Stimulated activated effector memory CD8-positive, alpha-beta T cell treated with anti-CD3 and anti-CD28 coated beads, Interleukin-12 subunit alpha, Interleukin-12 subunit beta, amount 100 ng/mL, for 72 hours (primary cell): ENCODE results near the gene YAE1.
A peak's percentile ranks its signal among the peaks of the same experiment; 100 is the strongest.
"Not testable (repeated sequence)": the region's sequence is repeated elsewhere in the genome, so short reads cannot be mapped to it uniquely, and the experiment has no call there.

Experiments used
- ATAC-seq: fragments of 150-1000 bp; cut with Tn5 transposase; 2 replicates; pipeline ENCODE4 v1.10.0; 2021
- DNase-seq, 2 donors: peaks; one replicate each; pipeline ENCODE4 v3.0.0; 2021 to 2022; ENCODE audit warnings: low spot score in 2 of 2
- H3K27ac Mint-ChIP-seq: one replicate; pipeline ENCODE4 v1.8.0; 2022; ENCODE audit warnings: mild to moderate bottlenecking, mixed read lengths
- H3K36me3 Mint-ChIP-seq: one replicate; pipeline ENCODE4 v1.8.0; 2022; ENCODE audit warnings: mild to moderate bottlenecking, mixed read lengths
- H3K4me1 Mint-ChIP-seq: one replicate; pipeline ENCODE4 v1.8.0; 2022; ENCODE audit warnings: mixed read lengths
- H3K4me3 Mint-ChIP-seq: one replicate; pipeline ENCODE4 v1.8.0; 2022; ENCODE audit warnings: mild to moderate bottlenecking, mixed read lengths
- H3K9me3 Mint-ChIP-seq: one replicate; pipeline ENCODE4 v1.8.0; 2022; ENCODE audit warnings: mixed read lengths

YAE1 gene

GRCh38 chr7:39539816-39540215, 26.4 kb upstream of the YAE1 start:
- Mint-ChIP-seq H3K9me3 (no peaks in the 10 kb centered on the region), H3K36me3 (no peaks in the 10 kb centered on the region), H3K27ac (no peak overlapping the region)

GRCh38 chr7:39540320-39540719, 25.9 kb upstream of the YAE1 start:
- no peaks in the 10 kb centered on the region for H3K36me3 Mint-ChIP-seq
- H3K27ac Mint-ChIP-seq: no peak overlapping the region
- no peak for ATAC-seq
- no peaks in the 10 kb centered on the region for H3K4me1 Mint-ChIP-seq
- H3K9me3 Mint-ChIP-seq: no peaks in the 10 kb centered on the region
- DNase-seq: no peak
- no peak overlapping the region for H3K4me3 Mint-ChIP-seq

More at GRCh38 chr7:39539816-39540215, 26.4 kb upstream of the YAE1 start:
- DNase-seq (no peak), ATAC-seq (no peak)
- H3K4me3 Mint-ChIP-seq: no peak overlapping the region
- H3K4me1 Mint-ChIP-seq: no peaks in the 10 kb centered on the region

- no peaks in the 10 kb centered on the region for H3K9me3 Mint-ChIP-seq
These were observed 24.7 kb upstream of the YAE1 start for GRCh38 chr7:39541511-39541910.

GRCh38 chr7:39544774-39545173, 21.4 kb upstream of the YAE1 start:
- H3K9me3 Mint-ChIP-seq, H3K4me1 Mint-ChIP-seq, ATAC-seq, H3K27ac Mint-ChIP-seq, H3K4me3 Mint-ChIP-seq, H3K36me3 Mint-ChIP-seq, DNase-seq: not testable (repeated sequence)

More at GRCh38 chr7:39541511-39541910, 24.7 kb upstream of the YAE1 start:
- no peak overlapping the region for H3K27ac Mint-ChIP-seq
- H3K36me3 Mint-ChIP-seq: no peaks in the 10 kb centered on the region
- no peak overlapping the region for H3K4me3 Mint-ChIP-seq
- no peaks in the 10 kb centered on the region for H3K4me1 Mint-ChIP-seq
- DNase-seq (no peak), ATAC-seq (no peak)

- H3K4me1 Mint-ChIP-seq: no peaks in the 10 kb centered on the region
- H3K36me3 Mint-ChIP-seq: no peaks in the 10 kb centered on the region
- peaks cover 7% of the 10 kb centered on the region for H3K9me3 Mint-ChIP-seq
- H3K4me3 Mint-ChIP-seq: no peak overlapping the region
- H3K27ac Mint-ChIP-seq: no peak overlapping the region
- no peak for ATAC-seq
- DNase-seq: no peak
These were observed 18.9 kb upstream of the YAE1 start for GRCh38 chr7:39547336-39547735.

GRCh38 chr7:39550411-39550810, 15.8 kb upstream of the YAE1 start:
- no peak overlapping the region for H3K27ac Mint-ChIP-seq
- ATAC-seq (no peak), DNase-seq (no peak)
- H3K4me1 Mint-ChIP-seq: no peaks in the 10 kb centered on the region
- no peaks in the 10 kb centered on the region for H3K36me3 Mint-ChIP-seq
- peaks cover 7% of the 10 kb centered on the region for H3K9me3 Mint-ChIP-seq
- no peak overlapping the region for H3K4me3 Mint-ChIP-seq

- no peaks in the 10 kb centered on the region for H3K4me1 Mint-ChIP-seq
- H3K27ac Mint-ChIP-seq: no peak overlapping the region
- H3K4me3 Mint-ChIP-seq: no peak overlapping the region
- no peak for DNase-seq
- no peaks in the 10 kb centered on the region for H3K9me3 Mint-ChIP-seq
- ATAC-seq: no peak
- no peaks in the 10 kb centered on the region for H3K36me3 Mint-ChIP-seq
These were observed 12.8 kb upstream of the YAE1 start for GRCh38 chr7:39553436-39553835.

GRCh38 chr7:39554583-39555165, 11.5 kb upstream of the YAE1 start:
- H3K4me3 Mint-ChIP-seq: no peak overlapping the region
- H3K27ac Mint-ChIP-seq: no peak overlapping the region
- no peak for DNase-seq
- no peaks in the 10 kb centered on the region for H3K4me1 Mint-ChIP-seq
- H3K36me3 Mint-ChIP-seq: no peaks in the 10 kb centered on the region
- no peak for ATAC-seq
- no peaks in the 10 kb centered on the region for H3K9me3 Mint-ChIP-seq

GRCh38 chr7:39557222-39557621, 9.0 kb upstream of the YAE1 start:
- Mint-ChIP-seq H3K36me3 (no peaks in the 10 kb centered on the region), H3K9me3 (no peaks in the 10 kb centered on the region), H3K4me3 (no peak overlapping the region), H3K27ac (no peak overlapping the region), H3K4me1 (no peaks in the 10 kb centered on the region)
- no peak for DNase-seq
- ATAC-seq: no peak

- H3K27ac Mint-ChIP-seq: no peak overlapping the region
- H3K9me3 Mint-ChIP-seq: no peaks in the 10 kb centered on the region
These were observed 8.3 kb upstream of the YAE1 start for GRCh38 chr7:39557911-39558310.

GRCh38 chr7:39560408-39560807, 5.8 kb upstream of the YAE1 start:
- no peak for ATAC-seq
- Mint-ChIP-seq H3K36me3 (no peaks in the 10 kb centered on the region), H3K9me3 (no peaks in the 10 kb centered on the region)

More at GRCh38 chr7:39557911-39558310, 8.3 kb upstream of the YAE1 start:
- Mint-ChIP-seq H3K4me3 (no peak overlapping the region), H3K36me3 (no peaks in the 10 kb centered on the region), H3K4me1 (no peaks in the 10 kb centered on the region)
- ATAC-seq: no peak
- DNase-seq: no peak

GRCh38 chr7:39560997-39561396, 5.2 kb upstream of the YAE1 start:
- H3K36me3 Mint-ChIP-seq: no peaks in the 10 kb centered on the region
- H3K4me1 Mint-ChIP-seq: peaks cover 7% of the 10 kb centered on the region

More at GRCh38 chr7:39560408-39560807, 5.8 kb upstream of the YAE1 start:
- no peak overlapping the region for H3K27ac Mint-ChIP-seq
- H3K4me1 Mint-ChIP-seq: peaks cover 1% of the 10 kb centered on the region
- no peak for DNase-seq
- no peak overlapping the region for H3K4me3 Mint-ChIP-seq

GRCh38 chr7:39565538-39565937, 666 bp upstream of the YAE1 start:
- Mint-ChIP-seq H3K4me3 (peak overlapping the region; percentile 92), H3K4me1 (peaks cover 29% of the 10 kb centered on the region), H3K27ac (peak overlapping the region; percentile 96), H3K9me3 (no peaks in the 10 kb centered on the region), H3K36me3 (peaks cover 7% of the 10 kb centered on the region)
- no peak for ATAC-seq
- no peak for DNase-seq

More at GRCh38 chr7:39560997-39561396, 5.2 kb upstream of the YAE1 start:
- DNase-seq: no peak
- Mint-ChIP-seq H3K27ac (no peak overlapping the region), H3K4me3 (no peak overlapping the region), H3K9me3 (no peaks in the 10 kb centered on the region)
- ATAC-seq: no peak

- no peak for ATAC-seq
- peaks cover 29% of the 10 kb centered on the region for H3K4me1 Mint-ChIP-seq
- H3K9me3 Mint-ChIP-seq: no peaks in the 10 kb centered on the region
- no peak for DNase-seq
- peaks cover 24% of the 10 kb centered on the region for H3K36me3 Mint-ChIP-seq
- H3K4me3 Mint-ChIP-seq: peak overlapping the region; percentile 92
- H3K27ac Mint-ChIP-seq: no peak overlapping the region
These were observed 1.1 kb downstream of the YAE1 start for GRCh38 chr7:39567294-39567693.

GRCh38 chr7:39574673-39575349, 8.6 kb downstream of the YAE1 start:
- Mint-ChIP-seq H3K9me3 (no peaks in the 10 kb centered on the region), H3K4me1 (peaks cover 10% of the 10 kb centered on the region), H3K4me3 (no peak overlapping the region), H3K27ac (peak overlapping the region; percentile 44), H3K36me3 (peaks cover 33% of the 10 kb centered on the region)
- DNase-seq (no peak), ATAC-seq (no peak)

- Mint-ChIP-seq H3K36me3 (peaks cover 8% of the 10 kb centered on the region), H3K27ac (no peak overlapping the region), H3K9me3 (no peaks in the 10 kb centered on the region), H3K4me1 (peaks cover 17% of the 10 kb centered on the region), H3K4me3 (no peak overlapping the region)
- DNase-seq (no peak), ATAC-seq (no peak)
These were observed 11.1 kb downstream of the YAE1 start for GRCh38 chr7:39577229-39577874.
